Mesenchymal stem cell (in vitro differentiated cells and primary cell): Measurements from ENCODE around the gene RBBP8NL.

Experiments used
- DNase-seq: peaks from one replicate; pipeline ENCODE4 v3.0.0-alpha.2; 2013
- H2AFZ ChIP-seq: one replicate; pipeline ENCODE4 v1.6.1; 2013; ENCODE audit warnings: low read depth, mild to moderate bottlenecking, control low read depth, inconsistent platforms, low read length, moderate library complexity
- H2AK5ac ChIP-seq: 2 replicates; pipeline ENCODE4 v1.6.1; 2013; ENCODE audit warnings: low read length, moderate library complexity, mild to moderate bottlenecking, inconsistent platforms; ENCODE audit not compliant: severe bottlenecking
- H2BK120ac ChIP-seq: one replicate; pipeline ENCODE4 v1.6.1; 2013; ENCODE audit warnings: low read depth, mild to moderate bottlenecking, inconsistent platforms, low read length, moderate library complexity
- H2BK12ac ChIP-seq, 2 experiments: one replicate each; pipeline ENCODE4 v1.6.1; 2013; ENCODE audit warnings: inconsistent platforms in 2 of 2, low read length in 2 of 2, mild to moderate bottlenecking in 2 of 2, moderate library complexity in 2 of 2, control low read depth in 1 of 2
- H2BK15ac ChIP-seq: one replicate; pipeline ENCODE4 v1.6.1; 2013; ENCODE audit warnings: mild to moderate bottlenecking, low read depth, inconsistent platforms; ENCODE audit not compliant: poor library complexity, severe bottlenecking
- H2BK5ac ChIP-seq: 2 replicates; pipeline ENCODE4 v1.6.1; 2013; ENCODE audit warnings: low read depth, mild to moderate bottlenecking, low read length, control low read depth, inconsistent platforms; ENCODE audit not compliant: poor library complexity, severe bottlenecking
- H3K14ac ChIP-seq, 2 experiments: one replicate each; pipeline ENCODE4 v1.6.1; 2013; ENCODE audit warnings: inconsistent platforms in 2 of 2, low read length in 2 of 2, control low read depth in 1 of 2, mild to moderate bottlenecking in 1 of 2, moderate library complexity in 1 of 2
- H3K18ac ChIP-seq, 2 experiments: one replicate each; pipeline ENCODE4 v1.6.1; 2013; ENCODE audit warnings: inconsistent platforms in 2 of 2, low read length in 2 of 2, control low read depth in 1 of 2, low read depth in 1 of 2, mild to moderate bottlenecking in 1 of 2
- H3K23ac ChIP-seq, 2 experiments: one replicate each; pipeline ENCODE4 v1.6.1; 2013; ENCODE audit warnings: inconsistent platforms in 2 of 2, low read length in 2 of 2, mild to moderate bottlenecking in 2 of 2, moderate library complexity in 2 of 2, control low read depth in 1 of 2
- H3K27ac ChIP-seq: 2 replicates; pipeline ENCODE4 v1.5.1; 2013; ENCODE audit warnings: mild to moderate bottlenecking, moderate library complexity, low read length, control low read depth, inconsistent platforms; ENCODE audit not compliant: poor library complexity, severe bottlenecking
- H3K27me3 ChIP-seq, 2 experiments: 2 replicates each; pipeline versions ENCODE4 v1.6.1 to v1.7.0; 2013; ENCODE audit warnings: low read length in 2 of 2, mild to moderate bottlenecking in 2 of 2, moderate library complexity in 2 of 2, control low read depth in 1 of 2, inconsistent platforms in 1 of 2; ENCODE audit not compliant: control insufficient read depth in 1 of 2, insufficient read depth in 1 of 2
- H3K36me3 ChIP-seq, 2 experiments: 2 replicates each; pipeline versions ENCODE4 v1.6.1 to v1.7.0; 2013; ENCODE audit warnings: low read length in 2 of 2, control low read depth in 1 of 2, inconsistent platforms in 1 of 2, low read depth in 1 of 2, mild to moderate bottlenecking in 1 of 2; ENCODE audit not compliant: insufficient read depth in 2 of 2, control insufficient read depth in 1 of 2
- H3K4ac ChIP-seq, 2 experiments: one replicate each; pipeline ENCODE4 v1.6.1; 2013; ENCODE audit warnings: inconsistent platforms in 2 of 2, low read length in 2 of 2, mild to moderate bottlenecking in 2 of 2, moderate library complexity in 2 of 2, control low read depth in 1 of 2, low read depth in 1 of 2
- H3K4me1 ChIP-seq: 2 replicates; pipeline ENCODE4 v1.6.1; 2013; ENCODE audit warnings: low read depth, low read length, control low read depth; ENCODE audit not compliant: control insufficient read depth, insufficient read depth
- H3K4me2 ChIP-seq: 2 replicates; pipeline ENCODE4 v1.6.1; 2013; ENCODE audit warnings: low read length, mild to moderate bottlenecking, inconsistent platforms; ENCODE audit not compliant: poor library complexity, severe bottlenecking
- H3K4me3 ChIP-seq, 2 experiments: 2 replicates each; pipeline versions ENCODE4 v1.5.1 to v1.7.0; 2013; ENCODE audit warnings: low read length in 2 of 2, mild to moderate bottlenecking in 2 of 2, control low read depth in 1 of 2, low read depth in 1 of 2; ENCODE audit not compliant: insufficient read depth in 1 of 2
- H3K79me1 ChIP-seq: replicated peaks from 2 replicates; pipeline ENCODE4 v1.6.1; 2013; ENCODE audit warnings: mild to moderate bottlenecking, control low read depth, low read length, inconsistent platforms; ENCODE audit not compliant: poor library complexity, severe bottlenecking
- H3K9ac ChIP-seq: 2 replicates; pipeline ENCODE4 v1.7.0; 2013; ENCODE audit warnings: mild to moderate bottlenecking, low read length, moderate library complexity
- H3K9me3 ChIP-seq: 2 replicates; pipeline ENCODE4 v1.7.0; 2013; ENCODE audit warnings: mild to moderate bottlenecking, low read length; ENCODE audit not compliant: control insufficient read depth
- H4K8ac ChIP-seq: one replicate; pipeline ENCODE4 v1.6.1; 2013; ENCODE audit warnings: inconsistent platforms, mild to moderate bottlenecking, low read length, moderate library complexity
- H4K91ac ChIP-seq: one replicate; pipeline ENCODE4 v1.6.1; 2013; ENCODE audit warnings: mild to moderate bottlenecking, low read length, inconsistent platforms
- WGBS: methylation state at CpG from one replicate; pipeline ENCODE4 v1.1.7; 2013; ENCODE audit warnings: mixed read lengths; 5-methylcytosine and 5-hydroxymethylcytosine counted together

RBBP8NL gene

GRCh38 chr20:62472138-62472940, 45.0 kb upstream of the RBBP8NL start:
- WGBS, result 86% methylated on average over 23 of the region's 23 CpGs

GRCh38 chr20:62470459-62470858, 43.1 kb upstream of the RBBP8NL start:
- no peak overlapping the region for H3K4ac ChIP-seq
- H3K4me3 ChIP-seq, result no peak overlapping the region
- DNase-seq, result no peak
- H4K8ac ChIP-seq, result no peak overlapping the region
- peaks cover 3% of the 10 kb centered on the region for H3K4me1 ChIP-seq
- no peak overlapping the region for H2AFZ ChIP-seq
- H3K27ac ChIP-seq, result no peak overlapping the region
- H2BK12ac ChIP-seq, result no peak overlapping the region
- no peak overlapping the region for H3K14ac ChIP-seq
- no peaks in the 10 kb centered on the region for H3K79me1 ChIP-seq
- no peaks in the 10 kb centered on the region for H3K36me3 ChIP-seq
- H3K18ac ChIP-seq, result no peak overlapping the region
- no peak overlapping the region for H2BK15ac ChIP-seq
- peaks cover 59 to 82% of the 10 kb centered on the region in 2 experiments for H3K27me3 ChIP-seq
- H3K23ac ChIP-seq, result no peak overlapping the region
- no peak overlapping the region for H2BK120ac ChIP-seq
- no peak overlapping the region for H2AK5ac ChIP-seq
- H3K4me2 ChIP-seq, result no peak overlapping the region
- no peaks in the 10 kb centered on the region for H3K9me3 ChIP-seq
- no peak overlapping the region for H3K9ac ChIP-seq
- no peak overlapping the region for H2BK5ac ChIP-seq
- no peak overlapping the region for H4K91ac ChIP-seq
- WGBS, result 89% methylated on average over 12 of the region's 12 CpGs

More at GRCh38 chr20:62472138-62472940, 45.0 kb upstream of the RBBP8NL start:
- Histone ChIP-seq H3K14ac (no peak overlapping the region), H3K23ac (no peak overlapping the region), H2BK12ac (no peak overlapping the region), H3K36me3 (no peaks in the 10 kb centered on the region), H3K9ac (no peak overlapping the region), H2BK15ac (no peak overlapping the region), H3K4me3 (no peak overlapping the region), H2BK120ac (no peak overlapping the region), H2AFZ (no peak overlapping the region), H3K4me1 (peaks cover 15% of the 10 kb centered on the region), H4K8ac (no peak overlapping the region), H3K4ac (no peak overlapping the region), H3K27ac (no peak overlapping the region), H3K27me3 (peaks cover 67 to 85% of the 10 kb centered on the region in 2 experiments), H3K9me3 (no peaks in the 10 kb centered on the region), H4K91ac (no peak overlapping the region), H3K4me2 (no peak overlapping the region), H3K79me1 (no peaks in the 10 kb centered on the region), H2BK5ac (no peak overlapping the region), H3K18ac (no peak overlapping the region), H2AK5ac (no peak overlapping the region)
- no peak for DNase-seq

GRCh38 chr20:62470001-62470400, 42.7 kb upstream of the RBBP8NL start:
- Histone ChIP-seq H3K4me3 (no peak overlapping the region), H3K4me2 (no peak overlapping the region), H2AFZ (no peak overlapping the region), H4K91ac (no peak overlapping the region), H3K23ac (no peak overlapping the region), H2BK120ac (no peak overlapping the region), H3K36me3 (no peaks in the 10 kb centered on the region), H3K27me3 (peaks cover 59 to 77% of the 10 kb centered on the region in 2 experiments), H4K8ac (no peak overlapping the region), H2AK5ac (no peak overlapping the region), H2BK12ac (no peak overlapping the region), H3K4ac (no peak overlapping the region), H3K27ac (no peak overlapping the region), H2BK15ac (no peak overlapping the region), H3K18ac (no peak overlapping the region), H3K9ac (no peak overlapping the region), H3K79me1 (no peaks in the 10 kb centered on the region), H3K4me1 (peaks cover 2% of the 10 kb centered on the region), H3K14ac (no peak overlapping the region), H3K9me3 (no peaks in the 10 kb centered on the region), H2BK5ac (no peak overlapping the region)
- WGBS, result 60% methylated on average over 18 of the region's 18 CpGs
- DNase-seq, result no peak

GRCh38 chr20:62469352-62469751, 42.0 kb upstream of the RBBP8NL start:
- Histone ChIP-seq H3K36me3 (no peaks in the 10 kb centered on the region), H3K18ac (no peak overlapping the region), H3K4me3 (no peak overlapping the region), H2BK5ac (no peak overlapping the region), H3K79me1 (no peaks in the 10 kb centered on the region), H3K4me2 (no peak overlapping the region), H3K9me3 (no peaks in the 10 kb centered on the region), H3K4me1 (no peaks in the 10 kb centered on the region), H3K23ac (no peak overlapping the region), H2BK12ac (no peak overlapping the region), H3K27me3 (peaks cover 53 to 71% of the 10 kb centered on the region in 2 experiments), H2BK15ac (no peak overlapping the region), H2AK5ac (no peak overlapping the region), H3K9ac (no peak overlapping the region), H3K27ac (no peak overlapping the region), H2AFZ (no peak overlapping the region), H4K8ac (no peak overlapping the region), H3K14ac (no peak overlapping the region), H3K4ac (no peak overlapping the region), H4K91ac (no peak overlapping the region), H2BK120ac (no peak overlapping the region)
- DNase-seq, result no peak
- 88% methylated on average over 17 of the region's 17 CpGs for WGBS
